GM12892 (cell line): ENCODE measurements around the gene TMPRSS3.

Experiments used
- POLR2A ChIP-seq: IDR thresholded peaks from 2 replicates; pipeline ENCODE4 v1.6.1; 2011; ENCODE audit warnings: low read depth, low read length, control low read depth
- POLR2AphosphoS5 ChIP-seq: IDR thresholded peaks from 2 replicates; pipeline ENCODE4 v1.6.1; 2011; ENCODE audit warnings: low read depth, low read length, control low read depth

GRCh38 chr21:42436914-42437313 lies 41.1 kb upstream of the TMPRSS3 start:
- no peak for TF ChIP-seq POLR2A
- TF ChIP-seq POLR2AphosphoS5: no peak
